Lower leg skin (tissue), 4 donors: ENCODE results near the gene WAPL. TPM values are rescaled to one million over a fixed set of nuclear protein-coding genes. Genes with fewer than 3 reads are reported as not detected.

ENCODE experiments used
- DNase-seq, 2 donors: peaks; one replicate each; pipeline ENCODE4 v3.0.0-alpha.2; 2019; ENCODE audit warnings: low spot score in 2 of 2
- H3K4me3 ChIP-seq: fragments of 200-600 bp; sonication (generic); 2 replicates; pipeline ENCODE4 v1.5.1; 2017; ENCODE audit warnings: mild to moderate bottlenecking, low read depth; ENCODE audit not compliant: poor library complexity, severe bottlenecking
- CTCF ChIP-seq, 3 donors: fragments of 450-650 bp; IDR thresholded peaks; one replicate each; pipeline ENCODE4 v1.5.1; 2016; ENCODE audit warnings: antibody characterized with exemption in 3 of 3, mild to moderate bottlenecking in 3 of 3, moderate library complexity in 2 of 3
- POLR2A ChIP-seq, 2 donors: fragments of 450-650 bp; IDR thresholded peaks; one replicate each; pipeline ENCODE4 v1.6.1; 2016 to 2017; ENCODE audit warnings: antibody characterized with exemption in 2 of 2, mild to moderate bottlenecking in 1 of 2, moderate library complexity in 1 of 2
- whole genome bisulfite sequencing, 2 donors: methylation state at CpG; one replicate each; pipeline ENCODE4 v1.1.5; 2018; 5-methylcytosine and 5-hydroxymethylcytosine counted together
- intact Hi-C: fragments of 100-400 bp; cut with DNase I; formaldehyde crosslinking; loops from one replicate; pipeline ENCODE4 v1.15.0; 2023; ENCODE audit warnings: low total_unique reads
- total RNA-seq, 4 donors: library from RNA; depleted of rRNA; stranded (reverse); fragments of >200 nt; gene quantifications; one replicate each; pipeline ENCODE4 v1.1.0, GENCODE V29; 2016

WAPL gene
- total RNA-seq, 4 donors from 2014 or later, result 37.7 to 46.4 (median 43.0) TPM

GRCh38 chr10:86393862-86394455 lies 127.6 kb downstream of the WAPL start:
- intact Hi-C loops, result no loop called here
- H3K4me3 ChIP-seq, result no peak overlapping the region
- DNase-seq, result no peak
- 33 to 36% methylated on average over 10 of the region's 10 CpGs for WGBS, 2 donors
- no peak for TF ChIP-seq CTCF (IDR thresholded peaks at IDR 0.05)
- TF ChIP-seq POLR2A (IDR thresholded peaks at IDR 0.05), result no peak

GRCh38 chr10:86393362-86393761 lies 128.2 kb downstream of the WAPL start:
- intact Hi-C loops, result no loop called here
- H3K4me3 ChIP-seq, result no peak overlapping the region
- no peak for TF ChIP-seq POLR2A (IDR thresholded peaks at IDR 0.05)
- DNase-seq, result peak in 1 of 2 donors; percentile 74
- WGBS, 2 donors, result 57 to 69% methylated on average over 9 of the region's 9 CpGs

GRCh38 chr10:86392723-86393094 lies 128.9 kb downstream of the WAPL start:
- WGBS, 2 donors, result 91 to 92% methylated on average over 7 of the region's 7 CpGs
- TF ChIP-seq POLR2A (IDR thresholded peaks at IDR 0.05) (no peak), CTCF (IDR thresholded peaks at IDR 0.05) (no peak)
- intact Hi-C loops, result no loop called here
- no peak overlapping the region for H3K4me3 ChIP-seq
- peak in 1 of 2 donors; percentile 64 for DNase-seq

GRCh38 chr10:86391986-86392722 lies 129.4 kb downstream of the WAPL start:
- 79 to 82% methylated on average over 12 of the region's 12 CpGs for WGBS, 2 donors
- DNase-seq, result peak in 1 of 2 donors; percentile 74
- intact Hi-C loops, result no loop called here
- TF ChIP-seq POLR2A (IDR thresholded peaks at IDR 0.05) (no peak), CTCF (IDR thresholded peaks at IDR 0.05) (no peak)
- no peak overlapping the region for H3K4me3 ChIP-seq

GRCh38 chr10:86391236-86391840 lies 130.3 kb downstream of the WAPL start:
- TF ChIP-seq POLR2A (IDR thresholded peaks at IDR 0.05) (no peak), CTCF (IDR thresholded peaks at IDR 0.05) (no peak)
- no peak overlapping the region for H3K4me3 ChIP-seq
- intact Hi-C loops, result no loop called here
- WGBS, 2 donors, result 88% methylated on average over 8 of the region's 8 CpGs
- DNase-seq, result peak in 1 of 2 donors; percentile 59

- intact Hi-C loops, result no loop called here
- peak in 1 of 2 donors; percentile 48 for DNase-seq
- TF ChIP-seq POLR2A (IDR thresholded peaks at IDR 0.05) (no peak), CTCF (IDR thresholded peaks at IDR 0.05) (no peak)
- no peak overlapping the region for H3K4me3 ChIP-seq
- WGBS, 2 donors, result 88% methylated on average over 14 of the region's 14 CpGs
Measured at GRCh38 chr10:86390337-86391120, 131.1 kb downstream of the WAPL start.
